ENCODE data around the gene INPP5B. TPM values are rescaled to one million over a fixed set of nuclear protein-coding genes. Genes with fewer than 3 reads are reported as not detected.

The INPP5B gene
- total RNA-seq, 1 experiment from 2014 or later: 21.5 TPM

GRCh38 chr1:37955685-37956084, 8.8 kb upstream of the INPP5B start:
- no peak for DNase-seq
- intact Hi-C loops (cut with micrococcal nuclease; ENCODE audit: unreplicated experiment): no loop called here
- H3K27ac Mint-ChIP-seq (ENCODE audit: unreplicated experiment): no peak overlapping the region
- H3K27me3 Mint-ChIP-seq (ENCODE audit: unreplicated experiment): no peaks in the 10 kb centered on the region
- H3K36me3 Mint-ChIP-seq (ENCODE audit: insufficient read depth, unreplicated experiment): peaks cover 33% of the 10 kb centered on the region
- H3K4me3 Mint-ChIP-seq (ENCODE audit: low read depth, unreplicated experiment): no peak overlapping the region
- H3K4me1 Mint-ChIP-seq (ENCODE audit: low read depth, unreplicated experiment): no peaks in the 10 kb centered on the region
- CTCF ChIA-PET: no interaction called here
- H3K9me3 Mint-ChIP-seq (ENCODE audit: low read depth, unreplicated experiment): no peaks in the 10 kb centered on the region
- TF ChIP-seq, protein P1, sequence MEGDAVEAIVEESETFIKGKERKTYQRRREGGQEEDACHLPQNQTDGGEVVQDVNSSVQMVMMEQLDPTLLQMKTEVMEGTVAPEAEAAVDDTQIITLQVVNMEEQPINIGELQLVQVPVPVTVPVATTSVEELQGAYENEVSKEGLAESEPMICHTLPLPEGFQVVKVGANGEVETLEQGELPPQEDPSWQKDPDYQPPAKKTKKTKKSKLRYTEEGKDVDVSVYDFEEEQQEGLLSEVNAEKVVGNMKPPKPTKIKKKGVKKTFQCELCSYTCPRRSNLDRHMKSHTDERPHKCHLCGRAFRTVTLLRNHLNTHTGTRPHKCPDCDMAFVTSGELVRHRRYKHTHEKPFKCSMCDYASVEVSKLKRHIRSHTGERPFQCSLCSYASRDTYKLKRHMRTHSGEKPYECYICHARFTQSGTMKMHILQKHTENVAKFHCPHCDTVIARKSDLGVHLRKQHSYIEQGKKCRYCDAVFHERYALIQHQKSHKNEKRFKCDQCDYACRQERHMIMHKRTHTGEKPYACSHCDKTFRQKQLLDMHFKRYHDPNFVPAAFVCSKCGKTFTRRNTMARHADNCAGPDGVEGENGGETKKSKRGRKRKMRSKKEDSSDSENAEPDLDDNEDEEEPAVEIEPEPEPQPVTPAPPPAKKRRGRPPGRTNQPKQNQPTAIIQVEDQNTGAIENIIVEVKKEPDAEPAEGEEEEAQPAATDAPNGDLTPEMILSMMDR (IDR thresholded peaks at IDR 0.05; ENCODE audit: unreplicated experiment): no peak
- BruUV-seq (replicated peaks): no TSS peak

DNA sequence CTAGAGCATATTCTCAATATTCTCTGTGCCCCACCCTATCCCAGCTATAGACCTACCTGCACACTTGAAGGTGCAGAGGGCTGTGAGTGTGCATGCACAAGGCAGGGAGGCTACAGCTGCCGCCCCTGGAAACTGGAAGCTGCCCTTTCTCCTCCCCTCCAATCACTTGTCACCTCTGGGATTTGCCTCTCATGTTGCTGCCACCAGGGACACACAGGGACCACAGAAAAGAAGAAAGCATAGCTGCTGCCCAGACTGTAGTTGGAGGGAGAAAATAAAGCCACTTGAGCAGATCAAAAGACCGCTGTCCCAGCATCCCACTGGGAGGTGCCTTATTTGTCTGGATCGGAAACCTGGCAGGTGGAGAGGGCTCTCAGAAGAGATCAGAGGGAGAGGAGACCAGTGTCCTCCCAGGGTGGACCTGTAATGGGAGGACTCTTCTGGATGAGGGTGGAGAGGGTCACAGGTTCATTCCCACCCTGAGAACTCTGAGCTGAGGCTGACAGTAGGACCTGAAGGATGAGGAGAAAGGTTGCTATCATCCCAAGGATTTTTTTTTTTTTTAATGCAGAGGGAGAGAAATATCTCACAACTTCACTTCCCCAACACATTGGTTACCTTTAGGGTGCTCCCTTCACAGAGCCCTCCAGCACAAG, 7.6 kb upstream of the INPP5B start:
- TF ChIP-seq, protein P1 (IDR thresholded peaks at IDR 0.05; ENCODE audit: unreplicated experiment): no peak
- CTCF ChIA-PET: no interaction called here
- H3K9me3 Mint-ChIP-seq (ENCODE audit: low read depth, unreplicated experiment): no peaks in the 10 kb centered on the region
- no peak overlapping the region for H3K4me3 Mint-ChIP-seq (ENCODE audit: low read depth, unreplicated experiment)
- peaks cover 24% of the 10 kb centered on the region for H3K36me3 Mint-ChIP-seq (ENCODE audit: insufficient read depth, unreplicated experiment)
- H3K27ac Mint-ChIP-seq (ENCODE audit: unreplicated experiment): no peak overlapping the region
- H3K4me1 Mint-ChIP-seq (ENCODE audit: low read depth, unreplicated experiment): no peaks in the 10 kb centered on the region
- BruUV-seq (replicated peaks): no TSS peak
- no peak for DNase-seq
- no peaks in the 10 kb centered on the region for H3K27me3 Mint-ChIP-seq (ENCODE audit: unreplicated experiment)
- intact Hi-C loops (cut with micrococcal nuclease; ENCODE audit: unreplicated experiment): no loop called here

GRCh38 chr1:37952738-37953137, 5.9 kb upstream of the INPP5B start:
- peaks cover 10% of the 10 kb centered on the region for H3K36me3 Mint-ChIP-seq (ENCODE audit: insufficient read depth, unreplicated experiment)
- H3K27ac Mint-ChIP-seq (ENCODE audit: unreplicated experiment): no peak overlapping the region
- H3K4me3 Mint-ChIP-seq (ENCODE audit: low read depth, unreplicated experiment): no peak overlapping the region
- H3K9me3 Mint-ChIP-seq (ENCODE audit: low read depth, unreplicated experiment): no peaks in the 10 kb centered on the region
- H3K4me1 Mint-ChIP-seq (ENCODE audit: low read depth, unreplicated experiment): no peaks in the 10 kb centered on the region
- intact Hi-C loops (cut with micrococcal nuclease; ENCODE audit: unreplicated experiment): no loop called here
- no peak for DNase-seq
- TF ChIP-seq, protein P1 (IDR thresholded peaks at IDR 0.05; ENCODE audit: unreplicated experiment): no peak
- CTCF ChIA-PET: interaction anchor here (0.5 kb wide), 1 partner anchor 10 kb away, joined by 3 read pairs; no protein-coding TSS in a partner anchor
- BruUV-seq (replicated peaks): no TSS peak
- H3K27me3 Mint-ChIP-seq (ENCODE audit: unreplicated experiment): no peaks in the 10 kb centered on the region

DNA sequence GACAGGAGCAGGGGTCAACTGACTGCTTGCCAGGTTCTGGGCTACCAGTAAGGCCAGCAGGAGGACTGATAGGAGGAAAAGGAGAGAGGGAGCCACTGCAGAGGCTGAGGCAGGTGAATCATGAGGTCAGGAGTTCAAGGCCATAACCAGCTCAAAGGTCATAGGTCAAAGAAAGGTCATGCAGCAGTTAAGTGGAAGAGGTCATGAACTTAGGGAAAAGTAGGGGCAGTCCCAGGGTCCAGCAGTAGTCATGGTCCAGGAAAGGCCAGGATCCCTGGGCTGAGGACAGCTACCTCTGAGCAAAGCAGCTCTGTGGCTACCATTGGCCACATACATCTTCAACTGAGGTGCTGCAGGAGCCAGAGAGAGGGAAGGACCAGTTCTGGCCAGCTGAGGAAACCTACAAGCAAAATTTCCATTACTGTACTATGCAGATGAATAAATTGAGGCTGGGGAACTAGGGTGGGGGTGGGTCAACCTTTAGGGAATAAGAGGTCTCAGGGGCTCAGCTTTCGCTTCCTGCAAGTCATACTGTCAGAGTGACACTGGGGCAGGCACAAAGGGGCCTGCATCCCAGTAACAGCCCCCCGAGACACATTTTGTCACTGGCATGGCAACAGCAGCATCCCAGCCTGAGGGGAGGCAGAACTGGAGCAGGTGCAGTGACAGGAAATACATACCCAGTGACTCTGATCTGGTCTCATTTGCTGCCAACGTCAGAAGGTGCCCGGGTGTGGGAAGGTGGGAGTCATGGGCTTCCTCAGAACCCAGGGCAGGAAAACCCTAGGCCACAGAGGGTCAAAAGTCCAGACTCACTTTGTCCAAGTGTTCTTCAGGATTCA, 5.2 kb upstream of the INPP5B start:
- H3K9me3 Mint-ChIP-seq (ENCODE audit: low read depth, unreplicated experiment): no peaks in the 10 kb centered on the region
- H3K27me3 Mint-ChIP-seq (ENCODE audit: unreplicated experiment): no peaks in the 10 kb centered on the region
- BruUV-seq (replicated peaks): no TSS peak
- intact Hi-C loops (cut with micrococcal nuclease; ENCODE audit: unreplicated experiment): no loop called here
- H3K4me3 Mint-ChIP-seq (ENCODE audit: low read depth, unreplicated experiment): no peak overlapping the region
- CTCF ChIA-PET: interaction anchor here (0.6 kb wide), 1 partner anchor 144 kb away, joined by 4 read pairs; the partner anchor contains the start of gene YRDC
- TF ChIP-seq, protein P1 (IDR thresholded peaks at IDR 0.05; ENCODE audit: unreplicated experiment): no peak
- no peak for DNase-seq
- H3K4me1 Mint-ChIP-seq (ENCODE audit: low read depth, unreplicated experiment): peaks cover 4% of the 10 kb centered on the region
- no peak overlapping the region for H3K27ac Mint-ChIP-seq (ENCODE audit: unreplicated experiment)
- peaks cover 6% of the 10 kb centered on the region for H3K36me3 Mint-ChIP-seq (ENCODE audit: insufficient read depth, unreplicated experiment)

Data from Calu3 (cell line).